Measurements from ENCODE around the gene LTBP2. TPM values are rescaled to one million over a fixed set of nuclear protein-coding genes. Genes with fewer than 3 reads are reported as not detected.

LTBP2 gene
- total and polyA plus RNA-seq, 2 of the 8 experiments (the other 6 are each of a cell fraction or from before 2014, with no cell fraction given), result 0.48 to 0.89 TPM

DNA sequence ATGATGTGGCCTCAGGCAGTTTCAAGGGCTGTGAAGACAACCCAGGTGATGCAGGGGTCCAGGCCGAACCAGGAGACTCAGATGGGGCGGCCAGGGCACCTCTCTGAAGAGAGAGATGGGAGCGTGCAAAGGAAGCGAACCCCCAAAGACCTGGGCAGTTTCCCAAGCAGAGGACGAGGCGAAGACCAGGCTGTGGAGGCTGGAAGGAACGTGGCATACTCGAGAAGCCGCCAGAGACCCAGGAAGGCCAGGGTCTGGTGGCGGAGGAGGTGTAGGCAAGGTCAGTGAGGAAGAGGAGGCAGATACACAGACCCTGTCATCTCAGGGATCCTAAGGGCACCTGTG is 24.7 kb downstream of the LTBP2 start:
- Histone ChIP-seq H4K20me1 (replicated peaks in 1 of 2; ENCODE audit: control insufficient read depth in 1 of 2, insufficient read depth in 2 of 2, low read length in 2 of 2) (no peaks in the 10 kb centered on the region), H3K27ac (ENCODE audit: low read depth, low read length) (no peak overlapping the region), H3K79me1 (ENCODE audit: low read depth, low read length) (no peaks in the 10 kb centered on the region), H3K18ac (ENCODE audit: extremely low read depth, low read length) (no peak overlapping the region), H3K4me2 (ENCODE audit: insufficient read depth in 1 of 2, low read depth in 2 of 2, low read length in 2 of 2) (no peak overlapping the region), H4K5ac (ENCODE audit: insufficient read length, low read depth, low read length) (no peak overlapping the region), H3K9ac (replicated peaks in 1 of 4; ENCODE audit: extremely low read depth in 1 of 4, low read depth in 3 of 4, low read length in 3 of 4) (no peak overlapping the region), H2BK120ac (replicated peaks; ENCODE audit: low read depth, low read length) (no peak overlapping the region), H2AFZ (ENCODE audit: low read length) (no peak overlapping the region), H3K23ac (ENCODE audit: insufficient read length) (no peak overlapping the region), H4K8ac (ENCODE audit: extremely low read depth, insufficient read depth, low read length) (no peak overlapping the region), H3K23me2 (ENCODE audit: low read depth, low read length) (no peaks in the 10 kb centered on the region), H4K91ac (replicated peaks; ENCODE audit: insufficient read length, low read length) (no peak overlapping the region), H2BK20ac (ENCODE audit: low read length) (no peak overlapping the region), H2AK5ac (ENCODE audit: low read depth, low read length) (no peak overlapping the region), H3K4me1 (replicated peaks in 1 of 4; ENCODE audit: control insufficient read depth in 3 of 4, insufficient read depth in 4 of 4, low read length in 3 of 4) (0 out of 7 replicates have a peak, but pooled peaks cover 0 to 2% (median 0%) of the 10 kb centered on the region in 4 experiments), H3K4me3 (ENCODE audit: extremely low read depth in 1 of 4, insufficient read depth in 2 of 4, low read depth in 3 of 4, low read length in 4 of 4) (no peak overlapping the region), H3K27me3 (replicated peaks in 1 of 4; ENCODE audit: control insufficient read depth in 3 of 4, extremely low read depth in 1 of 4, insufficient read depth in 3 of 4, low read length in 3 of 4) (no peaks in the 10 kb centered on the region), H3K9me3 (ENCODE audit: insufficient read depth in 2 of 2, low read depth in 1 of 2, low read length in 1 of 2) (no peaks in the 10 kb centered on the region), H3K56ac (replicated peaks; ENCODE audit: insufficient read length, low read depth, low read length) (no peak overlapping the region), H3K14ac (ENCODE audit: insufficient read length) (no peak overlapping the region), H3K79me2 (ENCODE audit: control insufficient read depth in 1 of 2, insufficient read depth in 2 of 2, low read length in 2 of 2) (no peaks in the 10 kb centered on the region), H3K4ac (replicated peaks; ENCODE audit: insufficient read length, low read depth, low read length) (no peak overlapping the region), H3K36me3 (ENCODE audit: control insufficient read depth in 2 of 4, insufficient read depth in 4 of 4, low read length in 3 of 4) (no peaks in the 10 kb centered on the region), H2BK15ac (ENCODE audit: low read length) (no peak overlapping the region), H2BK5ac (ENCODE audit: low read depth, low read length) (no peak overlapping the region; the same call in 1 of the 2 replicates), H2BK12ac (ENCODE audit: low read depth, low read length) (no peak overlapping the region)
- ChIA-PET POLR2A (ENCODE audit: partially characterized antibody) (no interaction called here), CTCF (ENCODE audit: partially characterized antibody) (interaction anchor here (1.0 to 20.0 kb wide), 6 partner anchors 11 to 85 kb away, joined by 3 to 176 read pairs (median 7); partner anchors contain the start of gene LTBP2)
- FAIRE-seq (no peak), DNase-seq (ENCODE audit: low read depth in 1 of 2, low spot score in 2 of 2) (no peak)
- 87% methylated on average over 10 of the region's 10 CpGs; no CpG with 5 or more reads in 1 of the 2 experiments for WGBS, 2 experiments (ENCODE audit: extremely low coverage in 1 of 2, insufficient coverage in 1 of 2, insufficient read length in 1 of 2, insufficient replicate concordance in 2 of 2, low coverage in 1 of 2, low lambda C conversion rate in 2 of 2, missing lambda C conversion rate in 1 of 2)
- TF ChIP-seq BRCA1 (IDR thresholded peaks at IDR 0.05; ENCODE audit: low read depth, low read length), result no peak
- TF ChIP-seq, protein P1, sequence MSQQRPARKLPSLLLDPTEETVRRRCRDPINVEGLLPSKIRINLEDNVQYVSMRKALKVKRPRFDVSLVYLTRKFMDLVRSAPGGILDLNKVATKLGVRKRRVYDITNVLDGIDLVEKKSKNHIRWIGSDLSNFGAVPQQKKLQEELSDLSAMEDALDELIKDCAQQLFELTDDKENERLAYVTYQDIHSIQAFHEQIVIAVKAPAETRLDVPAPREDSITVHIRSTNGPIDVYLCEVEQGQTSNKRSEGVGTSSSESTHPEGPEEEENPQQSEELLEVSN (IDR thresholded peaks at IDR 0.05), result no peak
- no peak for TF ChIP-seq TBP (IDR thresholded peaks at IDR 0.05; ENCODE audit: low read depth, low read length)
- no peak for TF ChIP-seq BACH1 (IDR thresholded peaks at IDR 0.05; ENCODE audit: low read length)
- TF ChIP-seq YY1 (IDR thresholded peaks at IDR 0.05; ENCODE audit: low read depth, low read length), result no peak
- TF ChIP-seq JUN (IDR thresholded peaks at IDR 0.05; ENCODE audit: low read depth, low read length), result no peak
- no peak for TF ChIP-seq KDM4A (IDR thresholded peaks at IDR 0.05; ENCODE audit: low read depth, low read length, severe bottlenecking)
- TF ChIP-seq CBX8 (IDR thresholded peaks at IDR 0.05; ENCODE audit: borderline replicate concordance, low read depth, low read length), result no peak
- no peak for TF ChIP-seq MAFK (IDR thresholded peaks at IDR 0.05; ENCODE audit: low read depth, low read length)
- no peak for TF ChIP-seq SIN3A (conservative IDR thresholded peaks at IDR 0.05 in 1 of 2, IDR thresholded peaks at IDR 0.05 in 1 of 2; ENCODE audit: low read depth in 1 of 2, low read length in 2 of 2)
- TF ChIP-seq HDAC6 (IDR thresholded peaks at IDR 0.05; ENCODE audit: low read depth, low read length), result no peak
- TF ChIP-seq NANOG (IDR thresholded peaks at IDR 0.05; ENCODE audit: insufficient read depth, low read depth, low read length, poor library complexity, severe bottlenecking), result no peak
- no peak for TF ChIP-seq EGR1 (IDR thresholded peaks at IDR 0.05; ENCODE audit: borderline replicate concordance, low read depth, low read length)
- no peak for TF ChIP-seq RAD21 (IDR thresholded peaks at IDR 0.05 in 1 of 2, conservative IDR thresholded peaks at IDR 0.05 in 1 of 2; ENCODE audit: low read depth in 2 of 2, low read length in 2 of 2)

All from H1 (cell line).